ENCODE measurements around the gene CA12.

GRCh38 chr15:63335543-63336240 lies 46.0 kb downstream of the CA12 start:
- no peak for TF ChIP-seq POLR2AphosphoS5 (IDR thresholded peaks at IDR 0.05; ENCODE audit: insufficient read depth in 1 of 2, low read depth in 1 of 2)
- no peak for TF ChIP-seq CTCF (IDR thresholded peaks at IDR 0.05)
- TF ChIP-seq POLR2A (IDR thresholded peaks at IDR 0.05): no peak

All from vagina (tissue), 2 donors.